ENCODE results near the gene ZNF768.

Gene ZNF768

DNA sequence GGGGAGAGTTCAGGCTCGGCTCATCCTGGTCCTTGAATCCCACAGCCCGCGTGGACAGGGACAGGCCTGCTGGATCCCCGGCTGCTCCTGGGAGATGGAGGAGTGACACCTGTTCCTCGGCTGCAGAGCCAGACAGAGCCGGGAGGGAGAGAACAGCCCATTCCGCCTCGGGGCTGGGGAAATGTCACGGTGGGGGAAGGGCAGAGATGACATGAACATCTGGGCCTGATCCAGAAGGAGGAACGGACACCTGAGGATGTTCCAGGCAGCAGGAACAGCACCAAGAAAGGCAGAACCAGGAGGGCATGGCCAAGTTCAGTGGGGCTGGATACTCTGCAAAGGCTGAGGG lies 29.7 kb upstream of the ZNF768 start:
- in situ Hi-C loops (cut with MboI; ENCODE audit: low pct_unique_long_range_greater_than_20kb, low sequenced_read_pairs, unreplicated experiment), result no loop called here
- TF ChIP-seq CTCF (IDR thresholded peaks at IDR 0.05; ENCODE audit: extremely low read depth, insufficient read depth, missing control alignments), result no peak
- no peak for DNase-seq (ENCODE audit: low spot score)

DNA sequence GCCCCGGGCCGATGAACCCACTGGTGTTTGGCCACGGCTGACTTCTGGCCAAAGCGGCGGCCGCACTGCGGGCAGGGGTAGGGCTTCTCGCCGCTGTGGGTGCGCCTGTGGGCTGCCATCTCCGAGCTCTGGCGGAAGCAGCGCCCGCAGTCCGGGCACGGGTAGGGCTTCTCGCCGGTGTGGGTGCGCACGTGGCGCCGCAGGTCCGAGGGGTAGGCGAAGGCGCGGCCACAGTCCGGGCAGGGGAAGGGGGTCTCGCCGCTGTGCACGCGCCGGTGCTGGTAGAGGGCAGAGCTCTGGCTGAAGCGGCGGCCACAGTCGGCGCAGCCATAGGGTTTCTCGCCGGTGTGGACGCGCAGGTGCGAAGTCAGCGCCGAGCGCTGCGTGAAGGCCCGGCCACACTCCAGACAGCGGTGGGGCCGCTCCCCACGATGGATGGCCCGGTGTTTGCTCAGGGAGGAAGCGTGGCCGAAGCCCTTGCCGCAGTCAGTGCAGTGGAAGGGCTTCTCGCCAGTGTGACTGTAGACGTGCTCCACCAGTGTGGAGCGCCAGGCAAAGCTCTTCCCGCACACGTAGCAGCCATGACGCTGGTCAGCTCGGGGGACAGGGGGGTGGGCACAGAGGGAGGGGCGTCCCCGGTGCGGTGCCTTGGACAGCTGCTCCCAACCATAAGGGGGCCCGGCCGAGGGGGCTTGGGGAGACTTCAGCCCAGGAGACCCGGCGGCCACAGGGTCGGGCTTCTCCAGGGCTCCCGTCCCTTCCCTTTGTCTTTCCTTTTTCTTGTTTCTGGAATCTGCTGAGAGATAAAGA lies 29.2 kb upstream of the ZNF768 start:
- DNase-seq (ENCODE audit: low spot score), result no peak
- no peak for TF ChIP-seq CTCF (IDR thresholded peaks at IDR 0.05; ENCODE audit: extremely low read depth, insufficient read depth, missing control alignments)
- in situ Hi-C loops (cut with MboI; ENCODE audit: low pct_unique_long_range_greater_than_20kb, low sequenced_read_pairs, unreplicated experiment), result no loop called here

- TF ChIP-seq CTCF (IDR thresholded peaks at IDR 0.05; ENCODE audit: extremely low read depth, insufficient read depth, missing control alignments), result no peak
- DNase-seq (ENCODE audit: low spot score), result no peak
- in situ Hi-C loops (cut with MboI; ENCODE audit: low pct_unique_long_range_greater_than_20kb, low sequenced_read_pairs, unreplicated experiment), result no loop called here
Measured at GRCh38 chr16:30554557-30555314, 28.4 kb upstream of the ZNF768 start.

DNA sequence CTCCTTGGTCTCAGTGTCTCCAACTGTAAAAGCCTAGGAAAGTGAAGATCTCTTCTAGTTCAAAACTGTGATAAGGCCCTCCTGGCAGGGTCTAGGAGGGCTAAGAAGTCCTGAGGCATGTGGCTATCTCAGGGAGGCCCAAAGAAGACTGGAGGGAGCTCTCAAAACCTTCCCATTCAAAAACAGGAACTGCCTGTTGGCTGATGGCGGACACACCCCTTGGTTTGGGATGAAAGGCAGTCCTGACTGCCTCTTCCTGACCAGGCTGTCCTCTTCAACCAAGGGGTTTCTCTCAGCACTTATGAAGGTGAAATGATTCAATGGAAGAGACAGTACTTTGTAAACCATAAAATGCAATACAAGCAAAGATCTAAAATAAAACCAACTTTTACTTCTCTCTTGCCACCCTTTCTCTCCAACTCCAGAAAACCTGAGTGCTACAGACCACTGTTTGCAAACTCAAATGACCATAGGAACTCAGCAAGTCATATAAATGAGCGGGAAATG lies 27.1 kb upstream of the ZNF768 start:
- no peak for DNase-seq (ENCODE audit: low spot score)
- in situ Hi-C loops (cut with MboI; ENCODE audit: low pct_unique_long_range_greater_than_20kb, low sequenced_read_pairs, unreplicated experiment), result no loop called here
- TF ChIP-seq CTCF (IDR thresholded peaks at IDR 0.05; ENCODE audit: extremely low read depth, insufficient read depth, missing control alignments), result no peak

DNA sequence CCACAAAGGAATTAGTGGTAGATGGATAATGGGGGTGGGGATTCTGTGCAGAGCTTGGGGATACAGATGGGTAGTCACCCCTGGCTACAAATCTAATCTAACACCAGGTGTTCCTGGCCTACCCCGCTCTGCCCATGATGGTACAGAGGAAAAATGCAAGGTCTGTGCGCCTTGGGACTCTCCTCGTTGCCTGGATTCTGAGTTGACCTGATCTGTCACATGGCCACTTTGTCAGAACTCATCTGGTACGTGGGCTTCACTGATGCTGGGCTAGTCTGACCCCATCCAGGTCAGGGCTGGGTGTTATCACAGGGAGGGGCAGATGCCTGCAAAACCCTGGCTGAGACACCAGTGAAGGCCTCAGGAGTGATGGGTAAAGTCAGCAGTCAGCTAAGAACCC lies 26.6 kb upstream of the ZNF768 start:
- in situ Hi-C loops (cut with MboI; ENCODE audit: low pct_unique_long_range_greater_than_20kb, low sequenced_read_pairs, unreplicated experiment), result no loop called here
- no peak for TF ChIP-seq CTCF (IDR thresholded peaks at IDR 0.05; ENCODE audit: extremely low read depth, insufficient read depth, missing control alignments)
- DNase-seq (ENCODE audit: low spot score), result no peak

DNA sequence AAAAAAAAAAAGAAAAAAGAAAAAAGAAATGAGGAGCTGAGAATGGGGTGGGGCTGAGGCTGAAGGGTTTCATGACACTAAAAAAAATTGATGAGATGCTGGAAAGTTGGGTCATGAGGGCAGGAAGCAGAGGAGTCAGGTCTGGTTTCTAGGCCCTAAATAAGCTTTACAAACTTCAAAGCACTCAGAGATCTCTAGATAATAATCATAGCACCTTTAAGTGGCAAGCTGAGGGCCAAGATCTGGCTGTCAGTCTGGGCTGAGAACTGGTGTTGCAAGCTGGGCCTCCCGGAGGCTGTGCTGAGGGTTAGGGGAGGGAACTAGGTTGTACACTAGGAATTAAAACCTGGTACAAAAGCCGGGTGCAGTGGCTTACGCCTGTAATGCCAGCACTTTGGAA lies 25.4 kb upstream of the ZNF768 start:
- in situ Hi-C loops (cut with MboI; ENCODE audit: low pct_unique_long_range_greater_than_20kb, low sequenced_read_pairs, unreplicated experiment), result no loop called here
- DNase-seq (ENCODE audit: low spot score), result peak; percentile 72
- no peak for TF ChIP-seq CTCF (IDR thresholded peaks at IDR 0.05; ENCODE audit: extremely low read depth, insufficient read depth, missing control alignments)
